Endodermal cell (in vitro differentiated cells): ENCODE results near the gene OXT. TPM values are rescaled to one million over a fixed set of nuclear protein-coding genes. Genes with fewer than 3 reads are reported as not detected.

Source experiments
- DNase-seq: peaks from one replicate; pipeline ENCODE4 v3.0.0-alpha.2; 2017
- H3K27ac ChIP-seq: 2 replicates; pipeline ENCODE4 v1.5.1; 2013; ENCODE audit warnings: mild to moderate bottlenecking, low read depth, low read length, moderate library complexity
- H3K27me3 ChIP-seq: 2 replicates; pipeline ENCODE4 v1.6.1; 2013; ENCODE audit warnings: mild to moderate bottlenecking, low read length, moderate library complexity; ENCODE audit not compliant: insufficient read depth, control insufficient read depth, poor library complexity, severe bottlenecking
- H3K36me3 ChIP-seq: 2 replicates; pipeline ENCODE4 v1.7.0; 2013; ENCODE audit warnings: mild to moderate bottlenecking, low read length, moderate library complexity; ENCODE audit not compliant: control insufficient read depth, insufficient read depth
- H3K4me1 ChIP-seq: one replicate; pipeline ENCODE4 v1.7.0; 2013; ENCODE audit warnings: low read length; ENCODE audit not compliant: control insufficient read depth, insufficient read depth
- H3K4me3 ChIP-seq: 2 replicates; pipeline ENCODE4 v1.5.1; 2013; ENCODE audit warnings: mild to moderate bottlenecking, low read length, moderate library complexity
- H3K9ac ChIP-seq: 2 replicates; pipeline ENCODE4 v1.6.1; 2013; ENCODE audit warnings: mild to moderate bottlenecking, low read length, moderate library complexity; ENCODE audit not compliant: poor library complexity, severe bottlenecking; ENCODE audit errors: extremely low read depth
- H3K9me3 ChIP-seq: 2 replicates; pipeline ENCODE4 v1.6.1; 2013; ENCODE audit warnings: mild to moderate bottlenecking, low read length, moderate library complexity; ENCODE audit not compliant: control insufficient read depth
- H3K27ac Mint-ChIP-seq: 2 replicates; pipeline ENCODE4 v1.8.0; 2020; ENCODE audit warnings: mixed read lengths
- H3K27me3 Mint-ChIP-seq: 2 replicates; pipeline ENCODE4 v1.8.0; 2021; ENCODE audit warnings: mild to moderate bottlenecking, mixed read lengths; ENCODE audit not compliant: insufficient read depth
- H3K36me3 Mint-ChIP-seq: 2 replicates; pipeline ENCODE4 v1.8.0; 2020; ENCODE audit warnings: low read depth, mixed read lengths
- H3K4me1 Mint-ChIP-seq: 2 replicates; pipeline ENCODE4 v1.8.0; 2020; ENCODE audit warnings: mixed read lengths
- H3K4me3 Mint-ChIP-seq: 2 replicates; pipeline ENCODE4 v1.8.0; 2020; ENCODE audit warnings: mild to moderate bottlenecking, moderate library complexity, mixed read lengths
- H3K9me3 Mint-ChIP-seq: 2 replicates; pipeline ENCODE4 v1.8.0; 2020; ENCODE audit warnings: mild to moderate bottlenecking, mixed read lengths
- WGBS, 2 experiments: methylation state at CpG; one replicate each; pipeline versions ENCODE4 v1.1.5 to v1.1.7; 2013; ENCODE audit warnings: missing lambda C conversion rate in 2 of 2, mixed read lengths in 1 of 2; ENCODE audit not compliant: insufficient coverage in 1 of 2, insufficient read length in 1 of 2; 5-methylcytosine and 5-hydroxymethylcytosine counted together
- total RNA-seq, 2 donors: library from RNA; stranded (reverse); fragmentation: NEBNext Ultra II Directional in 1 of 2; extraction: Animal tissue kit (Norgen Biotek cat#: 25700) in 1 of 2; gene quantifications; 2 replicates in 1 of 2; 3 replicates in 1 of 2; pipeline ENCODE4 v1.2.1, GENCODE V29; 2021
- TF ChIP-seq, protein P1 (sequence below): fragments of 200-600 bp; sonication (generic); conservative IDR thresholded peaks from 2 replicates; pipeline ENCODE4 v1.5.0; 2021; ENCODE audit warnings: antibody characterized with exemption, mild to moderate bottlenecking

Gene OXT
- total RNA-seq, 2 donors from 2014 or later = not detected

DNA sequence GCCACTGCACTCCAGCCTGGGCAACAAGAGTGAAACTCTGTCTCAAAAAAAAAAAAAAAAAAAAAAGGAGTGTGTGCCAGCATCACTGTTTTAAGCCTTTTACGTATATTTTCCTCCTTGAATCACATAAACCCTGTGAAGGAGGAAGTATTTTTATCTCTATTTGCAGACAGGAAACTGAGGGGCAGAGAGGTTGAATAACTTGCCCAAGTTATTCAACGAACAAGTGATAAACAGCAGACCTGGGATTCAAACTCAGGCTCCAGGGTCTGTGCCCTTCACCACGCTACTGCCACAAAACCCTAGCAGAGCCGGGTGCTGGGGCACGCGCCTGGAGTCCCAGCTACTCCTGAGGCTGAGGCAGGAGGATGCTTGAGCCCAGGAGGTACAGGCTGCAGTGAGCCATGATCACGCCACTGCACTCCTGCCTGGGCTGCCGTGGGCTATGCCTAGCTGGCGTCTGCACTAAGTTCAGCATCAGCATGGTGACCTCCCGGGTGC is 22.5 kb downstream of the OXT start:
- Histone ChIP-seq H3K9ac (no peak overlapping the region), H3K36me3 (no peaks in the 10 kb centered on the region), H3K27ac (no peak overlapping the region), H3K27me3 (peaks cover 27% of the 10 kb centered on the region), H3K4me3 (no peak overlapping the region), H3K9me3 (no peaks in the 10 kb centered on the region), H3K4me1 (no peaks in the 10 kb centered on the region)
- WGBS, 2 experiments = 89 to 92% methylated on average over 5 to 10 of the region's 10 CpGs
- Mint-ChIP-seq H3K4me3 (no peak overlapping the region), H3K9me3 (no peaks in the 10 kb centered on the region), H3K36me3 (no peaks in the 10 kb centered on the region), H3K4me1 (no peaks in the 10 kb centered on the region), H3K27me3 (peaks cover 31% of the 10 kb centered on the region), H3K27ac (no peak overlapping the region)
- TF ChIP-seq, protein P1, sequence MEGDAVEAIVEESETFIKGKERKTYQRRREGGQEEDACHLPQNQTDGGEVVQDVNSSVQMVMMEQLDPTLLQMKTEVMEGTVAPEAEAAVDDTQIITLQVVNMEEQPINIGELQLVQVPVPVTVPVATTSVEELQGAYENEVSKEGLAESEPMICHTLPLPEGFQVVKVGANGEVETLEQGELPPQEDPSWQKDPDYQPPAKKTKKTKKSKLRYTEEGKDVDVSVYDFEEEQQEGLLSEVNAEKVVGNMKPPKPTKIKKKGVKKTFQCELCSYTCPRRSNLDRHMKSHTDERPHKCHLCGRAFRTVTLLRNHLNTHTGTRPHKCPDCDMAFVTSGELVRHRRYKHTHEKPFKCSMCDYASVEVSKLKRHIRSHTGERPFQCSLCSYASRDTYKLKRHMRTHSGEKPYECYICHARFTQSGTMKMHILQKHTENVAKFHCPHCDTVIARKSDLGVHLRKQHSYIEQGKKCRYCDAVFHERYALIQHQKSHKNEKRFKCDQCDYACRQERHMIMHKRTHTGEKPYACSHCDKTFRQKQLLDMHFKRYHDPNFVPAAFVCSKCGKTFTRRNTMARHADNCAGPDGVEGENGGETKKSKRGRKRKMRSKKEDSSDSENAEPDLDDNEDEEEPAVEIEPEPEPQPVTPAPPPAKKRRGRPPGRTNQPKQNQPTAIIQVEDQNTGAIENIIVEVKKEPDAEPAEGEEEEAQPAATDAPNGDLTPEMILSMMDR = no peak
- no peak for DNase-seq

DNA sequence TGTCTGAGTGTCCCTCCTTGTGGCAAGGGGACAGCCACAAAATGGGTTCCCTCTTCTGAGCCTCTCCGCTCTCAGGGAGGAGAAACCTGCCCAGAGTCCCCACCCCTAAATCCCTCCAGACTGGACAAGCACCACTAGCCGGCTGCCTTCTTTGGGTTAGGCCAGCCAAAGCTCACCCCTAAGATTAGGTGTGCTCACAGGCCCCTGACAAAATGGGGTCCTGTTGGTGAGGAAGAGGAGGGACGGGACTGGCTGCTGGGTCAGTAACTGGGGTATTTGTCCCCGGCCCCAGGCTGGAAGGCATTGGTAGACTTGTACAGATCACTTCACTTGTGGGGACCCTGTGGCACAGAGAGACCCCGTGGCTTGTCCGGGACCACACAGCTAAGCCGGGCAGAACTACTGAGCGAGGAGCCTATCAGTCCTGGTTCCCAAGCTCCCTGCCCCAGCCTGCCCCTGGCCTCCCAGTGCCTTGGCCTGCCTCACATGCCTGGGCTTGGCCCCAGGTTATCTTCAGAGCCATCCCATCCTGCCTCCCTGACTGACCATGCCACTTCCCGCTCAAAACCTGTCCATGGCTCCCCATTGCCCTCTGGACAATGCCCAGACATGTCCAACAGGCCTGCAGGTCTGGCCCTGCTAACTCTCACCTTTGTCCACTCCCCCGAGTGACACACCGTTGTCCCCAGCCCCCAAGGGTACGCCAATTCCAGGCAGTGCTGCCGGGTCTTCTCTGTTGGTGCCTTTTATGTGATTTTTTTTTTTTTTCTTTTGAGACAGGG is 23.6 kb downstream of the OXT start:
- H3K9me3 Mint-ChIP-seq = no peaks in the 10 kb centered on the region
- no peak for DNase-seq
- TF ChIP-seq, protein P1 = no peak
- Histone ChIP-seq H3K4me1 (no peaks in the 10 kb centered on the region), H3K9me3 (no peaks in the 10 kb centered on the region), H3K27ac (no peak overlapping the region), H3K27me3 (peaks cover 22% of the 10 kb centered on the region), H3K36me3 (no peaks in the 10 kb centered on the region), H3K4me3 (no peak overlapping the region), H3K9ac (no peak overlapping the region)
- H3K4me1 Mint-ChIP-seq = no peaks in the 10 kb centered on the region
- H3K36me3 Mint-ChIP-seq = no peaks in the 10 kb centered on the region
- H3K27ac Mint-ChIP-seq = no peak overlapping the region
- peaks cover 24% of the 10 kb centered on the region for H3K27me3 Mint-ChIP-seq
- 93% methylated on average over 9 to 13 of the region's 13 CpGs for WGBS, 2 experiments
- no peak overlapping the region for H3K4me3 Mint-ChIP-seq

DNA sequence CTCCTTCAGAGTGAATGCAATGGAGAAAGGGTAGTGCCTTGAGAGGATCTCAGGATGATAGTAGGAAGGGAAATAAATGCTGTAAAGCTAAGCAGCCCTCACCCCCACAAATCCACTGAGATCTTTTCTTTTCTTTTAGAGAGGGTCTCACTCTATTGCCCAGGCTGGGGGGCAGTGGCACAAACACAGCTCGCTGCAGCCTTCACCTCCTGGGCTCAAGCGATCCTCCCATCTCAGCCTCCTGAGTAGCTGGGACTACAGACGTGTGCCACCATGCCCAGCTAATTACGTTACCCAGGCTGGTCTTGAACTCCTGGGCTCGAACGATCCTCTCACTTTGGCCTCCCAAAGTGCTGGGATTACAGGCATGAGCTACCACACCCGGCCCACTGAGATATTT is 29.1 kb downstream of the OXT start:
- no peak for DNase-seq
- H3K9me3 ChIP-seq = no peaks in the 10 kb centered on the region
- H3K27ac ChIP-seq = no peak overlapping the region
- WGBS, 2 experiments = 90 to 95% methylated on average over 6 to 7 of the region's 7 CpGs
- H3K9me3 Mint-ChIP-seq = no peaks in the 10 kb centered on the region
- no peak overlapping the region for H3K27ac Mint-ChIP-seq
- no peaks in the 10 kb centered on the region for H3K4me1 Mint-ChIP-seq
- no peak overlapping the region for H3K4me3 Mint-ChIP-seq
- TF ChIP-seq, protein P1 = no peak
- no peak overlapping the region for H3K4me3 ChIP-seq
- H3K36me3 ChIP-seq = no peaks in the 10 kb centered on the region
- no peaks in the 10 kb centered on the region for H3K36me3 Mint-ChIP-seq
- no peaks in the 10 kb centered on the region for H3K4me1 ChIP-seq
- no peak overlapping the region for H3K9ac ChIP-seq
- H3K27me3 Mint-ChIP-seq = no peaks in the 10 kb centered on the region
- no peaks in the 10 kb centered on the region for H3K27me3 ChIP-seq
